Vagina (tissue), 2 donors: ENCODE results near the gene BAZ2B.

Experiments used
- CTCF ChIP-seq, 3 experiments: fragments of 450-650 bp in 2 of 3; fragments of 200-600 bp in 1 of 3; sonication (generic) in 1 of 3; IDR thresholded peaks; one replicate each; pipeline ENCODE4 v1.5.1; 2017 to 2019; ENCODE audit warnings: antibody characterized with exemption in 3 of 3, mild to moderate bottlenecking in 2 of 3, moderate library complexity in 2 of 3
- POLR2A ChIP-seq, 2 donors: fragments of 450-650 bp; IDR thresholded peaks; one replicate each; pipeline ENCODE4 v1.6.1; 2017; ENCODE audit warnings: antibody characterized with exemption in 2 of 2, mild to moderate bottlenecking in 2 of 2, moderate library complexity in 2 of 2

- TF ChIP-seq CTCF (IDR thresholded peaks at IDR 0.05) (no peak), POLR2A (IDR thresholded peaks at IDR 0.05) (no peak)
These were observed 16.9 kb upstream of the BAZ2B start for GRCh38 chr2:159633219-159633618.
